Stimulated activated memory B cell treated with anti-CD40 and anti-IgM and Interleukin-4, amounts not matched to agents 10 μg/mL and 1 μg/mL and 100 μg/mL, for 72 hours (primary cell): ENCODE measurements around the gene RBM47.

Source experiments
- ATAC-seq: fragments of 150-1000 bp; cut with Tn5 transposase; 2 replicates; pipeline ENCODE4 v1.10.0; 2021
- H3K27ac Mint-ChIP-seq: one replicate; pipeline ENCODE4 v1.8.0; 2022; ENCODE audit warnings: mild to moderate bottlenecking, mixed read lengths
- H3K27me3 Mint-ChIP-seq: one replicate; pipeline ENCODE4 v1.8.0; 2022; ENCODE audit warnings: mixed read lengths
- H3K36me3 Mint-ChIP-seq: one replicate; pipeline ENCODE4 v1.8.0; 2022; ENCODE audit warnings: mixed read lengths
- H3K4me1 Mint-ChIP-seq: one replicate; pipeline ENCODE4 v1.8.0; 2022; ENCODE audit warnings: mixed read lengths
- H3K4me3 Mint-ChIP-seq: one replicate; pipeline ENCODE4 v1.8.0; 2022; ENCODE audit warnings: mild to moderate bottlenecking, moderate library complexity, mixed read lengths
- H3K9me3 Mint-ChIP-seq: one replicate; pipeline ENCODE4 v1.8.0; 2022; ENCODE audit warnings: mixed read lengths

The RBM47 gene

DNA sequence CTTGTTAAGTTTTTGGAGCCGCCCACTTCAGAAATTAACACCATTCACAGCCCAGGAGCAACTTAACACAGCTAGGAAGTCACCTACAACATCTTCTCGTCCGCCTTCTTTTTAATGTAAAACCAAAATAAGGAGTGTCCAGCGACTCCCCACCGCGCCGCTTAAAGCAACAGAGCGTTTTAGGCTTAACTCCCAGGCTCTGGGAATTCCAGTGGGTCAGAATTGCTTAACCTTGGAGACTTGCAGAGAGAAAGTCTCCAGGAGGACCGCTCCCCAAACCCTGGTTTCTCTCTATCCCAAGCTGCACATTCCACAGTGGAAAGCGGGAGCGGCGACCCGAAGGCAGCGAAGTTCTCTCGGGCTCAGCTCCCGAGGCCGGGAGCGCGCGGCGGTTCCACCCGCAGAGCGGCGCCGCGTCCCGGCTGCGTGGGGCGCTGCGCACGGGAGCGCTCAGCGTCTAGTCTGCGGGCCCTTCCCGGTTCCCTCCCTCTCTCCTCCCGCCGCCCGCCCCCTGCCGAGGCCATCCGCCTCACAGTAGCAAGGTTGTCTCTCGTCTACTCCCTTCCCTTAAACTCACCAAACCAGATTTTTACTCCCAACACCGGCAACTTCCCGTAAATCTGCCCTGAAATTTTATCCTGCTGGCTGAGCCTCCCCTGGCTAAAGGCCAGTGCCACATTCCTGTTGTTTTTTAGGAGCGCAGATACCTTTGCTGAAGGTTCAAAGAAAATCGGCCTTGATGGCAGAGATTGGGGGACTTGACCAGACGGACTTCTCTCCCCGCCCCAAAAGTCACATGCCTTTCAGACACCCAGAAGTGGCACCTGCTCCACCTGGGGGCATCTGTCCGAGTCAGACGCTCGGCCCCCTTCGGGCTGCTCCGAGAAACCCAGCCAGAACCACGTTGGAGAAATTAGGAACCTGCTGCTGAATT lies at the start of gene RBM47:
Gene RBM47, minus strand, starts transcription at position 464 of the 934 bp plus-strand sequence. CDS start 190,971 bp downstream, outside the sequence.
- Mint-ChIP-seq H3K4me1 (peaks cover 39% of the 10 kb centered on the region), H3K27me3 (no peaks in the 10 kb centered on the region), H3K9me3 (no peaks in the 10 kb centered on the region), H3K36me3 (peaks cover 6% of the 10 kb centered on the region), H3K4me3 (peak within 1 kb of the TSS; percentile 93), H3K27ac (peak within 1 kb of the TSS; percentile 97)
- peak; percentile 75 for ATAC-seq

DNA sequence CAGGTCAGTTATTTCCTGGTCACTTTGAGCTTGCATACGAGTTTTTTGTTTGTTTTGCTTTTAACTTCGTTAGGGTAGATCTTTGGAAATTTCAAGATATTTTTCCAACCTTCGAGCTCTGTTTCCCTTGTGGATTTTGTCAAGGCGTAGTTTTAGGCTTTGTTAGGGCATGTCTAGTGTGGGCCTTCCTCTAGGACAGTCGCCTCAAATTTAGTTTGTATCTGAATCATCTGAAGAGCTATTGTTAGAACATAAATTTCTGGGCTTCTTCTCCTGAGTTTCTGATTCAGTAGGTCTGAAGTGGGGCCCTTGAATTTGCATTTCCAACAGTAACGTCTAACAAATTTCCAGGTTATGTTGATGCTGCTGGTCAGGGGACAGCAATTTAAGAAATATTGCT lies 48.8 kb upstream of the RBM47 start:
- Mint-ChIP-seq H3K36me3 (no peaks in the 10 kb centered on the region), H3K9me3 (no peaks in the 10 kb centered on the region), H3K27me3 (no peaks in the 10 kb centered on the region), H3K4me3 (no peak overlapping the region), H3K27ac (no peak overlapping the region), H3K4me1 (peaks cover under 1% of the 10 kb centered on the region)
- no peak for ATAC-seq

DNA sequence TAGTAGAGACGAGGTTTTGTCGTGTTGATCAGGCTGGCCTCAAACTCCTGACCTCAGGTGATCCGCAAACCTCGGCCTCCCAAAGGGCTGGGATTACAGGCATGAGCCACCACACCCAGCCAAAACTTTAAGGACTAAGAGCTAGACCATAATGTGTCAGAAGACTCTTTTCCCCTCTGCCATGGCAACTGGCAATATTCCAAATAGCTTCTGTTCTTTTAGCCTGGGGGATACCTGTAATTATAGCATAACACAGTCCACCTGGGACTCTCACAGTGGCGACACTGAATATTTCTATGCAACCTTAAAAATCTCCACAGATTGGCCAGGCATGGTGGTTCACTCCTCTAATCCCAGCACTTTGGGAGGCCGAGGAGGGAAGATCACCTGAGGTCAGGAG lies 45.5 kb upstream of the RBM47 start:
- no peak for ATAC-seq
- Mint-ChIP-seq H3K36me3 (no peaks in the 10 kb centered on the region), H3K4me1 (peaks cover 8% of the 10 kb centered on the region), H3K27me3 (no peaks in the 10 kb centered on the region), H3K27ac (no peak overlapping the region), H3K9me3 (no peaks in the 10 kb centered on the region), H3K4me3 (no peak overlapping the region)

DNA sequence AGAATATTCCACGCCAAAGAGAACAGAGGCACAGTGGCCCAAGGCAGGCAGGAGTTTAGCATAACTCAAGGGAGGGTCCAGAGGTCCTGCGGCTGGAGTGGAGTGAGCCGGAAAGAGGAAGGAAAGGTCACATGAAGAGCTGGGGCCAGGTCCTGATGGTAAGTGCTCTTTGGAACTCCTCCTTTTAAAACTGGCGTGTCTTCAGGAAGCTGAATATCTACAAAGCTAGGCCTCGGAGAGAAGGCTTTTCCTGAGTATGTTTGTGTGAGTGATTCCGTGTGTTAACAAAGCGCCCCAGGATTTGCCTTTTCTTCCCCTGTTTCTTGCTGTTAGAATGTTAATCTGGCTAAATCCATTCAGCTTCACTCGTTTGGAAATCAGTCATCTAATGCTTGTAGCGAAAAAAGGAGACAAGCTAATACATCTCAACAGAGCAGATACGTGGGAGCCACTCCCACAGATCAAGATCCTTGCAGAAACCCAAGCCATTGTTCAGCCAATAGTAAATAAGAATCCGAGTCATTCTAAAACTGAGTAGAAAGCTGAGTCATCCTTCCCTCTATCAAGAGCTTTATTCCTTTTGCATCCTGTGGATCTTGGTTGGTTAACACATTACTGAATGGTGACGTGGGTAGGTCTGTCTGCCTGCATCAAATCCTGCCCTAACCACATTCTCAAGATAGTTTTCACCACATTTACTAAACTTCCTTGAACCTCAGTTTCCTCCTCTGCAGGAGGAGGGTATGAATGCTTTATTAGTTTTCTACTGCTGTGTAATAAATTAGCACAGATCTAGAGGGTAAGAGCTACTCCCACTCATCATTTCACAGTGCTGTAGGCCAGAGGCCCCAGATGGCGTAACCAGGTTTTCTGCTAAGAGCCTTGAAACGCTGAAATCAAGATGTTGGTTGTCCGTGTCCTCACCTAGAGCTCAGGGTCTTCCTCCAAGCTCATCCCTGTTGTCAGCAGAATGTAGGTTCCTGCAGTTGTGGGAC lies 43.2 kb upstream of the RBM47 start:
- ATAC-seq = peak; percentile 58
- H3K4me3 Mint-ChIP-seq = no peak overlapping the region
- H3K4me1 Mint-ChIP-seq = peaks cover 8% of the 10 kb centered on the region
- no peaks in the 10 kb centered on the region for H3K36me3 Mint-ChIP-seq
- H3K27ac Mint-ChIP-seq = peak overlapping the region; percentile 25
- no peaks in the 10 kb centered on the region for H3K27me3 Mint-ChIP-seq
- H3K9me3 Mint-ChIP-seq = no peaks in the 10 kb centered on the region

DNA sequence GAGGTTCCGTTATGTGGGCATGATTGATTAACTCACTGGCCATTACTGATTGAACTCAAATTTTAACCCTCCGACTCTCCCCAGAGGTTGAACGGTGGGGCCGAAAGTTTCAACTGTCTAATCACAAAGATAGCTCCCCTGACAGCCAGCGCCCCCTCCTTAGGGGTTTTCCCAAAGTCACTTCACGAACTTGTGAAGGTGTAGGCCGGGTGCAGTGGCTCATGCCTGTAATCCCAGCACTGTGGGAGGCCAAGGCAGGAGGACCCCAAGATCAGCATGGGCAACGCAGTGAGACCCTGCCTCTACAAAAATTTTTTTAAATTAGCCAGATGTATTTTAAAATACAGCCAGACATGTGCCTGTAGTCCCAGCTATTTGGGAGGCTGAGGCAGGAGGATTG lies 39.8 kb upstream of the RBM47 start:
- H3K27ac Mint-ChIP-seq = no peak overlapping the region
- H3K4me1 Mint-ChIP-seq = peaks cover 8% of the 10 kb centered on the region
- ATAC-seq = no peak
- peaks cover 2% of the 10 kb centered on the region for H3K9me3 Mint-ChIP-seq
- no peaks in the 10 kb centered on the region for H3K36me3 Mint-ChIP-seq
- no peak overlapping the region for H3K4me3 Mint-ChIP-seq
- H3K27me3 Mint-ChIP-seq = no peaks in the 10 kb centered on the region

DNA sequence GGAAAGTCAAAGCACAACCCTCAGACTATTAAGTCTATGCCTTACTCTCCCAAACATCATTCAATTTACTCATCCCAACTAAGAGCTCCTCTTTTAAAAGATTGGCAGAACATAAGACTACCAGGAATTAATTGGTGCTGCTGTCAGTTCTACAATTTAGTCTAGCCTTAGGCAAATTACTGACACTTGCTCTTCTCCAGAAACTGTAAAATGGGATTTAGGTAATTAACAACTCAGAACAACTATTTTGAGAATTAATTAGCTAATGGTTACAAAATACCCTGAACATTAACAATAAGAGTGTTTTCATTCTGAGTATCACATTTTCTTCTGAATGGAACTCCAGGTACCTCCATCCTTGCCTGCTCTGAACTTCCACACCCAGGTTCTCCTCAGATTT lies 36.2 kb upstream of the RBM47 start:
- no peak overlapping the region for H3K4me3 Mint-ChIP-seq
- H3K27me3 Mint-ChIP-seq = no peaks in the 10 kb centered on the region
- H3K36me3 Mint-ChIP-seq = no peaks in the 10 kb centered on the region
- H3K27ac Mint-ChIP-seq = no peak overlapping the region
- peaks cover 12% of the 10 kb centered on the region for H3K4me1 Mint-ChIP-seq
- peaks cover 2% of the 10 kb centered on the region for H3K9me3 Mint-ChIP-seq
- no peak for ATAC-seq

- no peaks in the 10 kb centered on the region for H3K36me3 Mint-ChIP-seq
- no peak overlapping the region for H3K4me3 Mint-ChIP-seq
- peaks cover 12% of the 10 kb centered on the region for H3K4me1 Mint-ChIP-seq
- peak overlapping the region; percentile 50 for H3K27ac Mint-ChIP-seq
- peaks cover 2% of the 10 kb centered on the region for H3K9me3 Mint-ChIP-seq
- ATAC-seq = peak; percentile 71
- H3K27me3 Mint-ChIP-seq = no peaks in the 10 kb centered on the region
These were observed 33.4 kb upstream of the RBM47 start for GRCh38 chr4:40662962-40663604.

DNA sequence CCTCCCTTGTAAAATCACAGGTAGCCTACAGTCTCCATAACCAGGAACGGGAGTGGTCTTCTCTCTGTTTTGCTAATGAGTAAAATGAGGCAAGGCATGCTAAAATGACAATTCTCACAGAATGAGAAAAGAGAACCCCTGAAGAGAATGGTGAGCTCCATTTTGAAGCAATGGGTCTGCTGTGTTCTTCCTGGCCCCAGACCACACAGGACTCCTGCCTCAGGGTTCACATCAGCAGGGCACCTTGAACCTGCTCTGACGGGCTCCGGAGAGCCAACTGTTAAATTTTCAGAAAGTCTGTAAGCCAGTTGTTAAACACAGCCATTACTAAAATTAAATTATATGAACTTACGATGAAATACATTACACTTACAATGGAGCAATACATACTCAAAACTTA lies 32.1 kb upstream of the RBM47 start:
- no peak overlapping the region for H3K27ac Mint-ChIP-seq

DNA sequence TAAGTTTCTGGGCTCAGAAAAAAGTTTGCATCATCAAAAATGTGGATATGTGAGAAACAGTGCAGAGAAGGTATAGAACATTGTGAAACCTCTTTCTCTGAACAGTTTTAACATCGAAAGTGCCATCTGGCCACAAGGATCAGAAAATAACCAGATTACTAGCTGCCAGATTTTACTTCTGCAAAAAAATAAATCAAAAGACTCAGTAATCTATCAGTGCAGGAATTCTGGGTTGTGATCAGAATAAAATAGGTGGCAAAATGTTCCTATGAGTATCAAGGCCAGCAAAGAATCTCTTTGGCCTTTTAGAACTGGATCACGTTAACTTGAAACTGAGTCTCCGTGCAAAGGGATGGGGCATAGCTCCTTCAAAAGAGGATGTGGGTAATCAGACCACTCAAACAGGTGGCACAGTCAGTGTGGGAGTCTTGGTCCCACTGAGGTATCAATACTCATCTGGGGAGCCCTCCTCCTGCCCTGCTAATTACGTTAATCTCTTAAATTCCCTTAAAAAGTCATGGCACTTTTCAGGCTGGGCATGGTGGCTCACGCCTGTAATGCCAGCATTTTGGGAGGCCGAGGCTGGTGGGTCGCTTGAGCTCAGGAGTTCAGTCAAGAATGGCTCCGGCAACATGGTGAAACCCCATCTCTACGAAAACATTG lies 26.7 kb upstream of the RBM47 start:
- Mint-ChIP-seq H3K27me3 (no peaks in the 10 kb centered on the region), H3K36me3 (no peaks in the 10 kb centered on the region), H3K4me3 (peak overlapping the region; percentile 56), H3K9me3 (no peaks in the 10 kb centered on the region), H3K27ac (peak overlapping the region; percentile 90), H3K4me1 (peaks cover 18% of the 10 kb centered on the region)
- ATAC-seq = peak; percentile 99

More for the DNA sequence above, 32.1 kb upstream of the RBM47 start:
- no peak overlapping the region for H3K4me3 Mint-ChIP-seq
- H3K36me3 Mint-ChIP-seq = no peaks in the 10 kb centered on the region
- H3K9me3 Mint-ChIP-seq = no peaks in the 10 kb centered on the region
- ATAC-seq = no peak
- peaks cover 19% of the 10 kb centered on the region for H3K4me1 Mint-ChIP-seq
- no peaks in the 10 kb centered on the region for H3K27me3 Mint-ChIP-seq

- ATAC-seq = no peak
- Mint-ChIP-seq H3K27me3 (no peaks in the 10 kb centered on the region), H3K9me3 (no peaks in the 10 kb centered on the region), H3K36me3 (no peaks in the 10 kb centered on the region), H3K4me3 (no peak overlapping the region), H3K27ac (no peak overlapping the region), H3K4me1 (peaks cover 6% of the 10 kb centered on the region)
These were observed 21.6 kb upstream of the RBM47 start for GRCh38 chr4:40651280-40651679.

DNA sequence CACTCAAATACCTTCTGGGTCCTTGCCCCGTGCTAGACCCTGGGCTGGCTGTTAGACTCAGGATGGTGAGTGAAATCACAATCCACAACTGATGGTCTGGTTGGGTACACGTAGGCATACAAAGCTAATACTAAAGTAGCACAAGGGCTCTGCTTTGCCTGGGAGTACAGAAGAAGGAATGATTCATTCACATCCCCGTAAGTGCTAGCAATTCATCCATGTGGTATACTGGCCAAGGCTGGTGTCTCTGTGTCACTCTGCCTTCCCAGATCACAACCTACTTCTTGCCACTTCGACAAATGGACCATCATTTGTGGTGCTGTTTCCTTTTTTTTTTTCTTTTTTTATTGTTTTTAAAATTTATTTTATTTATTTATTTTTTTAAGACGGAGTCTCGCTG lies 19.7 kb upstream of the RBM47 start:
- Mint-ChIP-seq H3K9me3 (no peaks in the 10 kb centered on the region), H3K4me1 (no peaks in the 10 kb centered on the region), H3K27ac (no peak overlapping the region), H3K27me3 (no peaks in the 10 kb centered on the region), H3K4me3 (no peak overlapping the region), H3K36me3 (no peaks in the 10 kb centered on the region)
- no peak for ATAC-seq

DNA sequence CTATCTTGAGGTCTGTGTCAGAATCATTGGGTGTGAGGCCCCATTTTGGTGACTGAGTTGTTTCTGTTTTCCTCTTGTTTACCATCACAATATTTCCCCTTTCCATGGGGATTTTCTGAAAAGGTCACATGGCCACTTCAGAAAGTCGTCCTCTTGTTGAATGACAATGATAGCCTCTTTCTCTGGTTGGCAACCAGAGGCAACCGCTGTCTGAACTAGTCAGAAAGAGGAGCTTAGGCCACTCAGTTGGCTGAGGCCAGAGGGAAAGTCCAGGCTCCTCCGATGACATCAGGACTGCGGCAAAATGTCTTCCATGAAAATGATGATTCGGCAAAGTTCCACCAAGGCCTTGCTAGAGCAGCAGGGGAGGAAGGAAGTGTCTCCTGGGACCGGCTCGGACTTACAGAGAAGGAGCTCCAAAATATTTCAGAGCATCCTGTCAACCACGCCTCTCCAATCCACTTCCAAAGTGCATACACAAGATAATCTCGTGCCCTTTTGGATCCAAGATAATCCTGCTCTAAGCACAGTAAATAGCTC lies 19.1 kb upstream of the RBM47 start:
- ATAC-seq = no peak
- no peaks in the 10 kb centered on the region for H3K36me3 Mint-ChIP-seq
- no peaks in the 10 kb centered on the region for H3K4me1 Mint-ChIP-seq
- H3K27ac Mint-ChIP-seq = no peak overlapping the region
- no peak overlapping the region for H3K4me3 Mint-ChIP-seq
- no peaks in the 10 kb centered on the region for H3K27me3 Mint-ChIP-seq
- no peaks in the 10 kb centered on the region for H3K9me3 Mint-ChIP-seq

DNA sequence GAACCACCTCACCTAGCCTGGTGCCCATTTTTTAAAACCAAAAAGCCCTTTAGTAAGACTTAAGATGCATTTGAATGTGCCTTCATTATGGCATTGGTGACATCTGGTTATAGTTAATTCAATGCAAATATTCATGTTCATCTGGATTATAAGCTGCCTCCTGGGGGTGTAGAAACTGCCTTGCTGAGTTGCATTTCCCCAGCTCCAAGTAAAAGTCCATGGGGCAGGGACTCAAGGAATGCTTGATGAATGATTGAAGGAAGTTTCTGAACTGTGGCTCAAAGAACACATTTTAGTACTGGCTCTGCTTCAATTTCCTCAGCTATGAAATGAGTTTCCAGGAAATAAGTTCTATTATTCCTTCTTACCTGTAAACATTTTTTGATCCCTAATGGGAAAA lies 18.5 kb upstream of the RBM47 start:
- Mint-ChIP-seq H3K4me3 (no peak overlapping the region), H3K36me3 (no peaks in the 10 kb centered on the region), H3K27ac (no peak overlapping the region), H3K9me3 (no peaks in the 10 kb centered on the region), H3K27me3 (no peaks in the 10 kb centered on the region), H3K4me1 (no peaks in the 10 kb centered on the region)
- no peak for ATAC-seq

GRCh38 chr4:40645586-40645985 lies 15.9 kb upstream of the RBM47 start:
- no peak for ATAC-seq
- no peaks in the 10 kb centered on the region for H3K9me3 Mint-ChIP-seq
- no peaks in the 10 kb centered on the region for H3K36me3 Mint-ChIP-seq
- no peaks in the 10 kb centered on the region for H3K27me3 Mint-ChIP-seq
- H3K27ac Mint-ChIP-seq = no peak overlapping the region
- H3K4me1 Mint-ChIP-seq = no peaks in the 10 kb centered on the region
- H3K4me3 Mint-ChIP-seq = no peak overlapping the region
